ENCODE results near the gene MRPS27.

The MRPS27 gene

GRCh38 chr5:72233835-72234234 is 86.2 kb downstream of the MRPS27 start:
- no peak for DNase-seq (ENCODE audit: low read depth, low spot score)

DNA sequence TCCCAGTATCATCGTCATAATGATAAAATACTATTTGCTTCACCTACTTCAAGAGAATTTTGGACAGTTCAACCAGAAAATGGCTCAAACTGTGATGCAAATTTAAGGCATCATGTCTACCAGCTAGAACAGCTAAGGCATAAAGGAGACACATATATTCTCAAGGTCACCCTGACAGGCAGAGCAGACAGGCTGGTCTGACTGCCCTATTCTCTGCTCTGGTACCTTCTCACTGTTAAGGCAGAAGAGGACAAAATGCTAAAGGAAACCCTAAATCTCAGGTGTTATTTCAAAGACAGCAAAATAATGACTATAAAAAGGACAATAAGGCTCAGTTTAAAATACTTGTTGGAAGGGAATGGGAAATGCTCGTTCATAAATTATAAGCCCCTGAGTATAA is 87.2 kb downstream of the MRPS27 start:
- no peak for DNase-seq (ENCODE audit: low read depth, low spot score)

DNA sequence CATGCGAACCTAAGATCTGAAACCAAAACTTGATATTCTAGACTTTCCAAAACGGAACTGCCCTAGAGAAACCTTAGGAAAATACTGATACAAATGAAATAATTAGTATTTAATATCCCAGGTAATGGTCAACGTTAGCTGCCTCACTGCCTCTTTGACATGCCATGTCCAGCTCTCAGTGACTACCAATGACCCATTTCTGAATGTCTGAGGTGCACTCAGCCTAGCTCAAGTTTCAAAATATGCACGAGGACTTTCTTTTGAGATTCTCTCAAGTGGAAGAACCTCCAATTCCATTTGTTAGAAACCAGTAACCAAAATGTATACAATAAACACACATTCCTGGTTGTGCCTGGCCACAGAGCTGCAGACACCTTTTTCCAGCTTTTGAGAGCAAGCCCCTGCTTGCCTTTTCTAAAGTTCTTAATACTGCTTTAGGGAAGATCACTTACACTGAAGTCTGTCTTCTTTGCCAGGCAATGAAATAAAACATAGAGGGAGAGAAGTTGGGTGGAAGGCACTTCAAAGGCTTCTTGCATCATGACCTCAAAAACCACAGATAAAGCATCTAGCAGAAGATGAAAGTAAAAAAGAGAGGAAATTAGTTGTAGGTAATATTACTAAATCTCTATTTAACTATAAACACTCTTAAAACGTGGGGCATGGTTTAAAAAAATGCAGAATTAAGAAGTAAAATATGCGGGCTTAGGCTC is 87.9 kb downstream of the MRPS27 start:
- no peak for DNase-seq (ENCODE audit: low read depth, low spot score)

DNA sequence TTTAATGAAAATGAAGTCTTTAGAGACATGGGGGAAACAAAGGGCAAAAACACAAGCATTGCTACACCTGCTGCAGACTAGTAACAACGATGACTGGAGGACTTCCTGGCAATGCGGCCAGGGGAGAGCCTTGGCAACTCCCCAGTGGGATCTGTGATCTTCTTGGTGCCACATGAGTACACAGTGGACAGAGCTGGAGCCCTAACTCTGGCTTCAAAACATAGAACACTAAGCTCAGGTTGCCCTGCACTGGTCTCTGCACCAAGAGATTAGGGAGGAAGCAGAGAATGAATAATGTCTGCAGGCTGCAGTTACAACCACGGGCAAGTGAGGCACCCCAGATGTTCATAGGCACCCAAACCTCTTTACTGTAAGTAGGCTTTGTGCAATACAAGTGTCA is 91.1 kb downstream of the MRPS27 start:
- no peak for DNase-seq (ENCODE audit: low read depth, low spot score)

GRCh38 chr5:72226950-72227349 is 93.1 kb downstream of the MRPS27 start:
- no peak for DNase-seq (ENCODE audit: low read depth, low spot score)

DNA sequence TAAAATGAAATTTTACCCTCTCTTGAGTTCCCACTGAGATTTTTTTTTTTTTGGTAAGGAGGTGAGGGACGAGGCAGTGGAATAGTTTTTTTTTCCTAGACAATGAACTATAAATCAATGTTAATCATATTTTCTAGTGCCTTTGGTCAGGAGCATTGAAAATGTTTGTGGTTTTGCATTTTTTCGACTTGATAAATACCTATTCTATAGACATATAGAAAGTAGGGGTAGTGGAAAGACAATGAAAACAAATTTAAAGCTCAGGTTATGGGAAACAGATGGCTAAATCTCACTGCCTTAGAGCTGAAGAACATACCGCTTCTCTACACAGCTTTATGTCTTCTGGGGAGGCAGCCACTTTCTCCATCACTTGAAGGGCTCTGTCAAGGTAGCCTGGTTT is 94.3 kb downstream of the MRPS27 start:
- no peak for DNase-seq (ENCODE audit: low read depth, low spot score)

DNA sequence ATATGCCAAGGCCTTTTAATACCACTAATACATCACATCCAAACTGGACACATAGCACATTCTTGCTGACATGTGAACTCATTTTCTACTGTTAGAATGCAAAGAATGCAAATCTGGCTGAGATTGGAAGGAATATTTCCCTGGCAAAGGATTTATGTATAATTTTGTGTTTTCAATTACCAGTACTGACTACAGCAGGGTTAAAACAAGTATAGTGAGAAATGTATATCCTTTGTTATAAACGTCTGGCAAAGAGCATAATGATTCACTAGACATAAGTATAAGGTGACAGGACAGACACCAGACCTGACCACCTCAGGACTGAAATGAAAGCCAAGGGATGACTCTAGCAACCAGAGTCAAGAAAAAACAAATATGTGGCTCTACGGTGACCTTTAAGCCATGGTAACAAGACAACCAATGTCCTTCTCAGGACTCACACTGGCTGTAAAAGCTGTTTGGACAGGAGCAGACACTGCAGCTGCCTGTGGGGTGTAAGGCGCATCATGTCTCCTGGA is 95.0 kb downstream of the MRPS27 start:
- no peak for DNase-seq (ENCODE audit: low read depth, low spot score)

DNA sequence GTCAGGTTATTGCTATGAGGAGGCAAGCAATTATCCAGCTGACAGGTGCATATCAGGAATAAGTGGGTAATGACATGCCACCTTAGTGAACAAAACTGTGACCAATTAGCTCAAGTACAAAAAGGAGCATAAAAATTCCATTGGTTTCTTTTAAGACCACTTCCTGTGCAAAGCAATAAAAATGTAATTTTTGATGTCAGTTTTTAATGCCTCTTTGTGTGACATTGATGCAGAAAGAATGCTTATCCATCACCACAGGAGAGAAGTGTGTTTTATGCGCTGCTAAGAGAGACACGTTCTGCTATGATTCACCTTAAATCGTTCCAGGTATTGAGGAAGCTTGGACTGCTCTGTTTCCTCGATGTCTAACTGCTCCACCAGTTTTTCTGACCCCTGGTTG is 96.7 kb downstream of the MRPS27 start:
- DNase-seq (ENCODE audit: low read depth, low spot score) = no peak

- DNase-seq (ENCODE audit: low read depth, low spot score) = no peak
Measured at GRCh38 chr5:72222521-72222920, 97.5 kb downstream of the MRPS27 start.

DNA sequence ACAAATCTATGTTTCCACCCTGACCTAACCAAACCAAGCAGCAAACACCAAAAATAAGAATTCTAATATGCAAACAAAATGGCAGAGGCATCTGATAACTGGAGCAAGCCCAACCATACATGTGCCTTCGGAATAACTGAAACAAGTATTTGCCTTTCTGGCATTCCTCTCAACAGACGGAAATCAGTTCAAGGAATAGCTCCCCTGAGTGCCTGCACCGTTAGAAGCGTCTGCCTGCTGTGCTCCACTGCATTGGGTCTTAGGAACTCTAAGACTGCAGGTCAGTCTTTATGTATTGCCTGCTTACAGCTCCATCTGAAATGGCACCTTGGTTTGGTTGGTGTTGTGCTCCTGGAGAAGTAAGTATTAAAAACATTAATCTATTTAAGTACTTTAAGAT is 98.5 kb downstream of the MRPS27 start:
- no peak for DNase-seq (ENCODE audit: low read depth, low spot score)

DNA sequence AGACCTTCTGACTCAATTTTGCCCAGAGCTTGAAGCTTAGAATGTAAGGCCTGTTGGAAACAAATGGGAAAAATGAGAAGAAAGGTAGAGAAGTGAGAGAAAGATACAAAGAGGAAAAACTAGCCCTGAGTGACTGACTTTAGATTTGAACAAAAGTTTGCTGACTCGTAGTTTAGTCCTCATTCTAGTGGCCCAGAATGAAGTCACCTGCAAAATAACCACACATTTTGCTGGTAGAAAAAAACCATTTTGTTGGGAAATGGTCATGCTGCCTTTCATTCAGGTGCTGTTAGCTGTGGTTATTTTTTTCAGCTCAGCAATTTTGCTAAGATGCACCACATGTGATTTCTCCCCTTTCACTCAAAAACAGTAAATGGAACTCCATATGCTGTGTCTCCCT is 98.9 kb downstream of the MRPS27 start:
- no peak for DNase-seq (ENCODE audit: low read depth, low spot score)

DNA sequence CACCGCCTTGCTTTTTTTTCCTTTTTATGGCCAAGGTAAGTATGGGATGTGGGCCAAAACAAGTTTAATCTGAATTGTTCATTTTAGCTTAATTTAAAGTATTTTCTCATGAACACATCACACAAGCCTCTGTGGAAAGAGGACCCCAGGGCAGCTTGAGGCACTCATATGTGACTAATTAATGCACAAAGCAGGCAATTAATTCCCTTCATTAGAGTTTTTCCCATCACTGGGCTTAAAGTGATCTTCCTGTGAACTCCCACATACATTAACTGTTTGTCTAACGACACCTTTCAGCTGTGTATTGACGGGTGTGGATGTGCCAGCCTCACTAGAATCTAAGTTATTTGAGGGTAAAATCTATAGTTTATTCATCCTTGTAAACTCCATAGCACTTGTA is 103.3 kb downstream of the MRPS27 start:
- DNase-seq (ENCODE audit: low read depth, low spot score) = no peak

GRCh38 chr5:72214168-72214567 is 105.9 kb downstream of the MRPS27 start:
- no peak for DNase-seq (ENCODE audit: low read depth, low spot score)

DNA sequence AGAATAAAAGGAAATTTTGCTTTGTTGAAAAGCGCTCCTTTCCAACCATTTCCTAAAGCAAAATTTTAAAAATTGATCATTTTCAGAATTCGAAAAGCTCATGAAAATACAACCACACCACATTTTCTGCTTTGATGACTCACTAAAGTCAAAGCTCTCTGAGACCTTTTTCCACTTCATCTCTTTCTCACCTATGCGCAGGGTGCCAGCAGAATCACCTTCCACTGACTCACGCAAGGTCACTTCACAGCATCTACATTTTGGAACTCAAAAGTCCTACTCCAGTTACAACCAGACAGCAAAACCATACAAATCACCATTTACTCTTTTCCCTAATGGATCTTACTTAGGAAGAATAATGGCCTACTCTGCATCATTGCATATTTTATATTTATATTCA is 106.6 kb downstream of the MRPS27 start:
- no peak for DNase-seq (ENCODE audit: low read depth, low spot score)

DNA sequence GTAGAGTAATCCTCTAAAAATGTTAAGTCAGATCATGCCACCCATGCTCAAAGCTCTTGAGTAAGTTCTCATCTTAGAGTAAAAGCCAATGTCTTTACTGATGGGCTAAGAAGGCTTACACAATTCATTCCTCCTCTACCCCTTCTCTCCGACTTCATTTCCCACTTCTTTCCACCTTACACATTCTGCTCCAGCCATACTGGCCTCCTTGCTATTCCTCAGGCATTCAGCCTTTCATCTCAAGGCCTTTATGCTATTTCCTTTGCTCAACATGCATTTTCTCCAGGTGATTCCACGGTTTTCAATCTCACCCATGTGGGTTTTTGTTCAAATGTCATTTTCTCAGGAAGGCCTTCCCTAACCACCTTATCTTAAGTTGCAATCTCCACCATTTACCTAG is 107.9 kb downstream of the MRPS27 start:
- no peak for DNase-seq (ENCODE audit: low read depth, low spot score)

DNA sequence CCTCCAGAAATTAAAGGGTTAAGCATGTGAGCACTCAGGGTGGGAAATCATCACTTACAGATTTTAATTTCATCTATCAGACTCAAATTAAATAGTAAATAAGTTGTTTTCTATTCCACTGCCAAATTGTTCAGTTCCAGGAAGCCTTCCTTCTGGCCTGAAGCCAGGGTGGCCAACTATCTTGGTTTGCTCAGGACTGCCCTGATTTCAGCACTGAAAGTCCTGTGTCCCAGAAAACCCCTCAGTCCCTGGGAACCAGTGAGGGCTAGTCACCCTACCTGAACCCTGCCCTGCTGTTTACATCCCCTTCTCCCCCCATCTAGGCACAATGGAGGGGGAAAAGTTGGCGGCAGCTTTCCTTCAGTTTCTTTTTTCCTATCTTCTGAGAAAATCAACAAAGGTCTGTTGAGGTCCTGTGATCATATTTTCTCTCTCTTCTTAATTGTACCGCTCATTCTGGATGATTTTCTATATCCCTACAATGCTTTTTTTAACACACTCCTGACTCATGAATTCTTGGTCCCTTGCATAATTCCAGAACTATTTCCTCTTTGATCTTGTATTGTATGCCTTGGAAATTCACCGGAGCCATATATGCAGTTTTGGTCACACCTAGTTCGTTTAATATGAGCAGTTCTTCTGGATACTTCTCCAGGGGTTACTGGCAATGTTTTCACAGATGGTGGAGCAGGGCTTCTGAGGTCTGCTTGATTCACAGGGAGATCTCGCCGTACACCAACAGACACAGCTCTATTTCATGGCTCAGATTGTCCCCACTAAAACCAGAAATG is 109.0 kb downstream of the MRPS27 start:
- DNase-seq (ENCODE audit: low read depth, low spot score) = peak; percentile 51

GRCh38 chr5:72209147-72210115 is 110.6 kb downstream of the MRPS27 start:
- DNase-seq (ENCODE audit: low read depth, low spot score) = no peak

GRCh38 chr5:72208324-72208926 is 111.6 kb downstream of the MRPS27 start:
- DNase-seq (ENCODE audit: low read depth, low spot score) = no peak

DNA sequence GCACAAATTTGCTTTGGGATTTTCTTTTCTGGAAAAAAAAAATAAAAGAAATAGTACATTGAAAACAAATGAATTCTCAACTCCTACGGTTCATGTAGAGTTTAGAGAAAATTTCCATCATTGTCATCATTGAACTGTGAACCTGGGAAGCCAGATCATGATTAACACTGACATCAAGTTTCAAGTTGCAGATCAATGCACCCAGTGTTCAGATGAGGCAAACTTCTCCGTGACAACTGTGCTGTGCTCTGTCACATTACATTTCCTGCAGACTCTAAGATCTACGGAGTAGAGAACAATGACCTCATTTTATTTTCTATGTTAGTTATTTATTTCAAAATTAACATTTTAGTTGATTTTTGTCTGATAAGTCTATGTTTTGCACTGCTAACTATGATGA is 113.0 kb downstream of the MRPS27 start:
- DNase-seq (ENCODE audit: low read depth, low spot score) = no peak

DNA sequence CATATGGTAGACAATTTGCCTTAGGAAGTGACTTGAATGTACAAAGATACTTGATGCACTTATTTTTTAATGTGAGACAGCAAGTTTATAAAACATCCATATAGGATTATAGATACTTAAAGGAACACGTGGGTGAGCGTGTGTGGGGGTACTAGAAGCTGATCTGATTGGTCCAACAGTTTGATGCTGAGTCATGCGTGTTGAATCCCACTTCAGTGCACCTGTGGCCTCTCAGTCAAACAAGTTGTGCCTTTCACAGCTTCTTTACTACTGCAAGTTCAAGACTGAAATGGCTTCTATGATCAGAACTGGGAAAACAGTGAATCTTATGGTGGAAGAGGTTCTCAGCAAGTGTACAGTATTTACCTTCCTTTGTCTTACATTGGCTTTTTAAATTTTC is 113.9 kb downstream of the MRPS27 start:
- DNase-seq (ENCODE audit: low read depth, low spot score) = no peak

- no peak for DNase-seq (ENCODE audit: low read depth, low spot score)
Measured at GRCh38 chr5:72205431-72206009, 114.5 kb downstream of the MRPS27 start.

Measured in smooth muscle cell of the brain vasculature (primary cell).